ENCODE measurements around the gene DNAAF3.
A peak's percentile ranks its signal among the peaks of the same experiment; 100 is the strongest.

Gene DNAAF3

DNA sequence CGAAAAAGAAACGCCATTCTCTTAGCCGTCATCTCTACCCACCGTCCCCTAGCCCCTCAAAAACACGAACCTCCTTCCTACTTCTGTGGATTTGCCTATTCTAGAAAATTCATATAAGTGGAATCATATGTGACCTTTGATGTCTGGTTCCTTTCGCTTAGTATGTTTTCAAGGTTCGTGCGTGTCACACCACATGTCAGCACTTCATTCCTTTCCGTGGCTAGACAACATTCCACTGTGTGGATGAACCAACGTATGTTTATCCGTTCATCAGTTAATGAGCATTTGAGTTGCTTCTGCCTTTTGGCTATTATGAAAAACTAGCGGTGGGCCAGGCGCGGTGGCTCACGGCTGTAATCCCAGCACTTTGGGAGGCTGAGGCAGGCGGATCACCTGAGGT is 35.0 kb downstream of the DNAAF3 start:
- no peak for DNase-seq (ENCODE audit: low read depth)
- H3K4me3 ChIP-seq (ENCODE audit: low read depth, low read length), result no peak overlapping the region
- TF ChIP-seq, protein P1, sequence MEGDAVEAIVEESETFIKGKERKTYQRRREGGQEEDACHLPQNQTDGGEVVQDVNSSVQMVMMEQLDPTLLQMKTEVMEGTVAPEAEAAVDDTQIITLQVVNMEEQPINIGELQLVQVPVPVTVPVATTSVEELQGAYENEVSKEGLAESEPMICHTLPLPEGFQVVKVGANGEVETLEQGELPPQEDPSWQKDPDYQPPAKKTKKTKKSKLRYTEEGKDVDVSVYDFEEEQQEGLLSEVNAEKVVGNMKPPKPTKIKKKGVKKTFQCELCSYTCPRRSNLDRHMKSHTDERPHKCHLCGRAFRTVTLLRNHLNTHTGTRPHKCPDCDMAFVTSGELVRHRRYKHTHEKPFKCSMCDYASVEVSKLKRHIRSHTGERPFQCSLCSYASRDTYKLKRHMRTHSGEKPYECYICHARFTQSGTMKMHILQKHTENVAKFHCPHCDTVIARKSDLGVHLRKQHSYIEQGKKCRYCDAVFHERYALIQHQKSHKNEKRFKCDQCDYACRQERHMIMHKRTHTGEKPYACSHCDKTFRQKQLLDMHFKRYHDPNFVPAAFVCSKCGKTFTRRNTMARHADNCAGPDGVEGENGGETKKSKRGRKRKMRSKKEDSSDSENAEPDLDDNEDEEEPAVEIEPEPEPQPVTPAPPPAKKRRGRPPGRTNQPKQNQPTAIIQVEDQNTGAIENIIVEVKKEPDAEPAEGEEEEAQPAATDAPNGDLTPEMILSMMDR (IDR thresholded peaks at IDR 0.05; ENCODE audit: low read depth, low read length, missing control alignments), result no peak
- in situ Hi-C loops (cut with HindIII; ENCODE audit: low sequenced_read_pairs), result no loop called here

DNA sequence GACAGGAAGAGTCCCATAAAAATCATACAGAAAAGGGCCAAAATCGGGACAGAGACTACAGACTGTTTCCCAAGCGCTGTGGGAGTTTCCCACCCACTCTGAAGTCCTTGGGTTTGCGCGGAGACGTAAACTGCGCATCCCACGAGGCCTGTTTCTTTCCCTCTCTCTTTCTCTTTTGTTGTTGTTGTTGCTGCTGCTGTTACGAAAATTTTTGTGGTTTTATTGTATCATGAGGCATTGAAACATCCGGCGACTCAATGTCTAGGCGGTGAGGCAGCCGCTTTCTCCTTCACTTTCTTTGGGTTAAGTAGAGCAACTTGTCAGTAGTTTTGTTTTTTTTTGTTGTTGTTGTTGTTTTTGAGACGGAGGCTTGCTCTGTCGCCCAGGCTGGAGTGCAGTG is 47.4 kb downstream of the DNAAF3 start:
- no peak for DNase-seq (ENCODE audit: low read depth)
- in situ Hi-C loops (cut with HindIII; ENCODE audit: low sequenced_read_pairs), result loop anchor here (5.0 kb wide), 1 partner anchor 53 kb away; no protein-coding TSS in a partner anchor
- H3K4me3 ChIP-seq (ENCODE audit: low read depth, low read length), result no peak overlapping the region

DNA sequence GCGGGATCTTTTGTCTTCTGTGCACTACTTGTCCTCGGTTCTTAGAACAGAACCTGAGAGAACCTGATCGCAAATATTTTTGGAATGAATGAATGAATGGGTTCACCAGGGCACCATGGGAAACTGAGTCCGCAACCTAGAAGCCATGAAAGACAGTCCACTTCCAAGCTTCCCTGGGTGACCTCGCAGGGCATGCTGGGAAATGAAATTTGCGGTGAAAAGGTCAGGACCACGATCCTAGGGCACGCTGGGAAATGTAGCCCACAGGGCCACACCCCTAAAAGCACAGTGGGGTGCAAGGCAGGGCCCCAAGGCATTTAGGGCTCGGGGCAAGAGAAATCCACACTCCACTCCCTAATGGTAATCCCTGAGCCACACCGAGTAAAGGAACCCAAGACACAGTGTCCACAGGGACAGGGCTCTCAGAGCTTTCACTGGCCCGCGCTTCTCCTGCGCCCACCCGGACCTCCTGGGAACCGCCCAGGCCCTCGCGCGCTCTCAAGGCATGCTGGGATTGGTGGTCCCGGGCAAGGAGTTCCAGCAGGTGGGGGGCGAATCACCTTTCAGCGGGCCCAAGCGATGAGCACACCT is 47.9 kb downstream of the DNAAF3 start:
- TF ChIP-seq, protein P1 (IDR thresholded peaks at IDR 0.05; ENCODE audit: low read depth, low read length, missing control alignments), result no peak
- H3K4me3 ChIP-seq (ENCODE audit: low read depth, low read length), result peak overlapping the region; percentile 77
- in situ Hi-C loops (cut with HindIII; ENCODE audit: low sequenced_read_pairs), result loop anchor here (5.0 kb wide), 1 partner anchor 54 kb away; no protein-coding TSS in a partner anchor
- no peak for DNase-seq (ENCODE audit: low read depth)

More for the DNA sequence above, 47.4 kb downstream of the DNAAF3 start:
- TF ChIP-seq, protein P1 (IDR thresholded peaks at IDR 0.05; ENCODE audit: low read depth, low read length, missing control alignments), result no peak

DNA sequence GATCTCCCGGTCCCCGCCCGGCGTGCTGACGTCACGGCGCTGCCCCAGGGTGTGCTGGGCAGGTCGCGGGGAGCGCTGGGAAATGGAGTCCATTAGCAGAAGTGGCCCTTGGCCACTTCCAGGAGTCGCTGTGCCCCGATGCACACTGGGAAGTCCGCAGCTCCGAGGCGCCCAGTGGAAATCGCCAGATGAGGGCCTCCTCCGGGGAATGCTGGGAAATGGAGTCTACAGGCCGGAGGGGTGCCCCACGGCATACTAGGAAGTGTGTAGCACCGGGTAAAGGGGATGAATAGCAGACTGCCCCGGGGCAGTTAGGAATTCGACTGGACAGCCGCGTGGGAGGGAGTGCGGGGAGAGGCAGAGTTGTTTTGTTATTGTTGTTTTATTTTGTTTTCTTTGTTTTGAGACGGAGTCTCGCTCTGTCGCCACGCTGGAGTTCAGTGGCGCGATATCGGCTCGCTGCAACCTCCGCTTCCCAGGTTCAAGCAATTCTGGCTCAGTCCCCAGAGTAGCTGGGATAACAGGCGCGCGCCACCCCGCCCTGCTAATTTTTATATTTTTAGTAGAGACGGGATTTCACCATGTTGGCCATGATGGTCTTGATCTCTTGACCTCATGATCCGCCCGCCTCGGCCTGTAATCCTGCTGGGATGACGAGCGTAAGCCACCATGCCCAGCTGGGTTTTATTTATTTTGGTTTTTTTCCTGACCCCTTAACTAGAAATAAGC is 48.6 kb downstream of the DNAAF3 start:
- peak overlapping the region; percentile 77 for H3K4me3 ChIP-seq (ENCODE audit: low read depth, low read length)
- peak; percentile 97 for DNase-seq (ENCODE audit: low read depth)
- TF ChIP-seq, protein P1 (IDR thresholded peaks at IDR 0.05; ENCODE audit: low read depth, low read length, missing control alignments), result no peak
- in situ Hi-C loops (cut with HindIII; ENCODE audit: low sequenced_read_pairs), result loop anchor here (5.0 kb wide), 1 partner anchor 54 kb away; no protein-coding TSS in a partner anchor

DNA sequence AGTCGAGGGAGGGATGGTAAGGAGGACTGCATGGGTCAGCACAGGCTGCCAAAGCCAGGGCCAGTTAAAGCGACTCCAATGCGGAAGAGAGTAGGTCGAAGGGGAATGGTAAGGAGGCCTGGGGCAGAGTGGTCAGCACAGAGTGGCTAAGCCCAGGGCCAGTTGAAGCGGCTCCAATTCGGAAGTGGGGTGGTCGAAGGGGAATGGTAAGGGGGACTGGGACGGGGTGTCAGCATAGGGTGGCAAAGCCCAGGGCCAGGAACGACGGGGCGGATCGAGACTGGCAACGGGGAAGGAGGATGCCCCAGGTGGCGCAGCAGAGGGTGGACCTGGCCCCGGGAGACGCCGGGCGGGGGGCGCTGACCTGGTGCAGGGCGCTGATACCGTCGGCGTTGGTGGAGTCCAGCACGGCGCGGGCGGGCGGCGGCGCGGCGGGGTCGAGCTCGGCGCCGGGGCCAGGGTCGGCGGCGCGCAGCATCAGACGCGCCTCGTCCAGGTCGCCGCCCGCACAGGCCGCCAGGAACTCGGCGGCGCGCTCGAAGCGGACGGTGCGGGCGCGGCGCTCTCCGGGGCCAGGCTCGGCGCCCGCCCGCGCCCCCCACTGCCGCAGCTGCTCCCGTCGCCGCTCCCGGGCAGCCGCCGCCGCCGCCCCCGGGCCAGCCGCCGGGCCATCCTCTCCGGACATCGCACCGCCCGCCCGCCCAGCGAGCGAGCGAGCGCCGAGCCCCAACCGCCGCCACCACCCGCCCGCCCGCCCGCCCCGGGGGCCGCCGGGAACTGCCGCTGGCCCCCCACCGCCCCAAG is 49.4 kb downstream of the DNAAF3 start, which contains the start of gene PPP1R12C:
Gene PPP1R12C (minus strand): TSS at position 779 of the 804 bp plus-strand sequence. CDS start 94 bp downstream, at position 685.
- peak within 1 kb of the TSS; percentile 77 for H3K4me3 ChIP-seq (ENCODE audit: low read depth, low read length)
- in situ Hi-C loops (cut with HindIII; ENCODE audit: low sequenced_read_pairs), result loop anchor here (5.0 kb wide), 1 partner anchor 55 kb away; no protein-coding TSS in a partner anchor
- TF ChIP-seq, protein P1 (IDR thresholded peaks at IDR 0.05; ENCODE audit: low read depth, low read length, missing control alignments), result no peak
- no peak for DNase-seq (ENCODE audit: low read depth)

DNA sequence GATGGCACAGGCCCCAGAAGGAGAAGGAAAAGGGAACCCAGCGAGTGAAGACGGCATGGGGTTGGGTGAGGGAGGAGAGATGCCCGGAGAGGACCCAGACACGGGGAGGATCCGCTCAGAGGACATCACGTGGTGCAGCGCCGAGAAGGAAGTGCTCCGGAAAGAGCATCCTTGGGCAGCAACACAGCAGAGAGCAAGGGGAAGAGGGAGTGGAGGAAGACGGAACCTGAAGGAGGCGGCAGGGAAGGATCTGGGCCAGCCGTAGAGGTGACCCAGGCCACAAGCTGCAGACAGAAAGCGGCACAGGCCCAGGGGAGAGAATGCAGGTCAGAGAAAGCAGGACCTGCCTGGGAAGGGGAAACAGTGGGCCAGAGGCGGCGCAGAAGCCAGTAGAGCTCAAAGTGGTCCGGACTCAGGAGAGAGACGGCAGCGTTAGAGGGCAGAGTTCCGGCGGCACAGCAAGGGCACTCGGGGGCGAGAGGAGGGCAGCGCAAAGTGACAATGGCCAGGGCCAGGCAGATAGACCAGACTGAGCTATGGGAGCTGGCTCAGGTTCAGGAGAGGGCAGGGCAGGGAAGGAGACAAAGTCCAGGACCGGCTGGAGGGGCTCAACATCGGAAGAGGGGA is 50.1 kb downstream of the DNAAF3 start:
- TF ChIP-seq, protein P1 (IDR thresholded peaks at IDR 0.05; ENCODE audit: low read depth, low read length, missing control alignments), result no peak
- DNase-seq (ENCODE audit: low read depth), result no peak
- in situ Hi-C loops (cut with HindIII; ENCODE audit: low sequenced_read_pairs), result loop anchor here (5.0 kb wide), 1 partner anchor 56 kb away; no protein-coding TSS in a partner anchor
- H3K4me3 ChIP-seq (ENCODE audit: low read depth, low read length), result peak overlapping the region; percentile 77
